HG03108 (cell line): Measurements from ENCODE around the gene RBP7.
A peak's percentile ranks its signal among the peaks of the same experiment; 100 is the strongest.
"Not testable (repeated sequence)": the region's sequence is repeated elsewhere in the genome, so short reads cannot be mapped to it uniquely, and the experiment has no call there.

Source experiments
- ATAC-seq: cut with Tn5 transposase; IDR thresholded peaks from one replicate; pipeline ENCODE4 v1.9.1; 2021; ENCODE audit warnings: moderate library complexity; ENCODE audit not compliant: unreplicated experiment

The RBP7 gene

GRCh38 chr1:10028956-10029500 is 32.0 kb downstream of the RBP7 start:
- not testable (repeated sequence) for ATAC-seq

- no peak for ATAC-seq
These were observed 34.4 kb downstream of the RBP7 start for GRCh38 chr1:10031461-10031860.

- peak; percentile 97 for ATAC-seq
These were observed 35.7 kb downstream of the RBP7 start, which contains the start of gene UBE4B for GRCh38 chr1:10032590-10033358. UBE4B (plus strand) TSS chr1:10032958; CDS start chr1:10033671, 713 bp downstream.

- ATAC-seq = peak; percentile 6
These were observed 36.4 kb downstream of the RBP7 start for GRCh38 chr1:10033359-10033845.

GRCh38 chr1:10042746-10043145 is 45.7 kb downstream of the RBP7 start:
- ATAC-seq = no peak

GRCh38 chr1:10045480-10046355 is 48.7 kb downstream of the RBP7 start:
- no peak for ATAC-seq

- no peak for ATAC-seq
These were observed 49.5 kb downstream of the RBP7 start for GRCh38 chr1:10046356-10047085.

- no peak for ATAC-seq
These were observed 51.6 kb downstream of the RBP7 start for GRCh38 chr1:10048601-10049000.

- ATAC-seq = no peak
These were observed 53.6 kb downstream of the RBP7 start for GRCh38 chr1:10050611-10051010.

GRCh38 chr1:10051656-10052055 is 54.6 kb downstream of the RBP7 start:
- no peak for ATAC-seq

- ATAC-seq = no peak
These were observed 55.3 kb downstream of the RBP7 start for GRCh38 chr1:10052347-10052746.

- no peak for ATAC-seq
These were observed 57.4 kb downstream of the RBP7 start for GRCh38 chr1:10054465-10054864.

- ATAC-seq = no peak
These were observed 59.6 kb downstream of the RBP7 start for GRCh38 chr1:10056599-10056987.

GRCh38 chr1:10057343-10057742 is 60.3 kb downstream of the RBP7 start:
- no peak for ATAC-seq

GRCh38 chr1:10057796-10058195 is 60.8 kb downstream of the RBP7 start:
- no peak for ATAC-seq

GRCh38 chr1:10059342-10059718 is 62.3 kb downstream of the RBP7 start:
- ATAC-seq = no peak

- no peak for ATAC-seq
These were observed 63.5 kb downstream of the RBP7 start for GRCh38 chr1:10060311-10061100.

- ATAC-seq = no peak
These were observed 64.2 kb downstream of the RBP7 start for GRCh38 chr1:10061276-10061675.

- ATAC-seq = no peak
These were observed 66.8 kb downstream of the RBP7 start for GRCh38 chr1:10063878-10064277.
